H7 (cell line): Measurements from ENCODE around the gene GPHN. TPM values are rescaled to one million over a fixed set of nuclear protein-coding genes. Genes with fewer than 3 reads are reported as not detected.
"Not testable (repeated sequence)": the region's sequence is repeated elsewhere in the genome, so short reads cannot be mapped to it uniquely, and the experiment has no call there.

Experiments used
- DNase-seq: peaks from one replicate; pipeline ENCODE4 v3.0.0; 2012
- H3K27me3 ChIP-seq: 2 replicates; pipeline ENCODE4 v1.6.0; 2011; ENCODE audit warnings: mild to moderate bottlenecking, low read length; ENCODE audit not compliant: control insufficient read depth, insufficient read depth
- H3K36me3 ChIP-seq: replicated peaks from 2 replicates; pipeline ENCODE4 v1.5.1; 2011; ENCODE audit warnings: low read length; ENCODE audit not compliant: control insufficient read depth, insufficient read depth
- H3K4me3 ChIP-seq: 2 replicates; pipeline ENCODE4 v1.5.1; 2011; ENCODE audit warnings: low read depth, mild to moderate bottlenecking, control low read depth, low read length, moderate library complexity; ENCODE audit not compliant: insufficient read depth
- total RNA-seq: library from RNA; depleted of rRNA; stranded (reverse); fragments of >200 nt; shearing (Covaris generic); gene quantifications from 2 replicates; pipeline ENCODE4 v1.2.3, GENCODE V29; 2014

GPHN gene
- total RNA-seq, 1 experiment from 2014 or later = 14.2 TPM

DNA sequence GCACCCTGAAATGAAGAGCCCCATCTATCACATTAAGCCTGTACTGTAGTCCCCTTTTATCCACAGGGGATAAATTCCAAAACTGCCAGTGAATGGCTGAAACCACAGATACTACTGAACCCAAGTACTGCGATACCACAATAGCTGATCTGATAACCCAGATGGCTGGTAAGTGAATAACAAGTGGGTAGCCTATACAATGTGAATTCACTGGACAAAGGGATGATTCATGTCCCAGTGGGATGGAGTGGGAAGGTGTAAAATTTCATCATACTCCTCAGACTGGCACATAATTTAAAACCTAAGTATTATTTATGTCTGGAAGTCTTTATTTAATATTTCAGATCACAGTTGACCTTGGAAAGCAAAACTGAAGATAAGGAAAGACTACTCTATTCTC, 201.3 kb downstream of the GPHN start:
- Histone ChIP-seq H3K4me3 (no peak overlapping the region), H3K27me3 (no peaks in the 10 kb centered on the region), H3K36me3 (no peaks in the 10 kb centered on the region)
- DNase-seq = no peak

DNA sequence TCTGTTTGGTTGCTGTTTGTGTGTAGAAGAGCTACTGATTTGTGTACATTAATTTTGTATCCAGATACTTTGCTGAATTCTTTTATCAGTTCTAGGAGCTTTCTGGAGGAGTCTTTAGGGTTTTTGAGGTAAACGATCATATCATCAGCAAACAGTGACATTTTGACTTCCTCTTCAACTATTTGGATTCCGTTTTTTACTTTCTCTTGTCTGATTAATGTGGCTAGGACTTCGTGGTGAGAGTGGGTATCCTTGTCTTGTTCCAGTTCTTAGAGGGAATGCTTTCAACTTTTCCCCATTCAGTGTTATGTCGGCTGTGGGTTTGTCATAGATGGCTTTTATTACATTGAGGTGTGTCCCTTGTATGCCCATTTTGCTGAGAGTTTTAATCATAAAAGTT, 206.3 kb downstream of the GPHN start:
- not testable (repeated sequence) for DNase-seq, H3K36me3 ChIP-seq, H3K27me3 ChIP-seq, H3K4me3 ChIP-seq

- DNase-seq, H3K27me3 ChIP-seq, H3K4me3 ChIP-seq, H3K36me3 ChIP-seq: not testable (repeated sequence)
Observed at GRCh38 chr14:66715313-66715712, 207.4 kb downstream of the GPHN start.

DNA sequence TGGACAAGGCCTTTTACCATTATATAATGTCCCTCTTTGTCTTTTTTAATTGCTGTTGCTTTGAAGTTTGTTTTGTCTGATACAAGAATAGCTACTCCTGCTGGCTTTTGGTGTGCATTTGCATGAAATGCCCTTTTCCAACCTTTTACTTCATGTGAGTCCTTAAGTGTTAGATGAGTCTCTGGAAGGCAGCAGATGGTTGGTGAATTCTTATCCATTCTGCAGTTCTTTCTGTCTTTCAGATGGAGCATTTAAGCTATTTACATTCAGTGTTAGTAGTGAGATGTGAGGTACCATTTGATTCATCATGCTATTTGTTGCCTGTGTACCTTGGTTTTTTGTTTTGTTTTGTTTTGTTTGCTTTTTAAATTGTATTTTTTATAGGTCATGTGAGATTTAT, 208.3 kb downstream of the GPHN start:
- Histone ChIP-seq H3K27me3 (no peaks in the 10 kb centered on the region), H3K4me3 (no peak overlapping the region), H3K36me3 (no peaks in the 10 kb centered on the region)
- no peak for DNase-seq

GRCh38 chr14:66717561-66718140, 209.7 kb downstream of the GPHN start:
- no peaks in the 10 kb centered on the region for H3K27me3 ChIP-seq

GRCh38 chr14:66724996-66725395, 217.0 kb downstream of the GPHN start:
- Histone ChIP-seq H3K36me3 (no peaks in the 10 kb centered on the region), H3K4me3 (no peak overlapping the region), H3K27me3 (no peaks in the 10 kb centered on the region)
- DNase-seq = no peak

More at GRCh38 chr14:66717561-66718140, 209.7 kb downstream of the GPHN start:
- Histone ChIP-seq H3K4me3 (no peak overlapping the region), H3K36me3 (no peaks in the 10 kb centered on the region)
- DNase-seq = no peak

DNA sequence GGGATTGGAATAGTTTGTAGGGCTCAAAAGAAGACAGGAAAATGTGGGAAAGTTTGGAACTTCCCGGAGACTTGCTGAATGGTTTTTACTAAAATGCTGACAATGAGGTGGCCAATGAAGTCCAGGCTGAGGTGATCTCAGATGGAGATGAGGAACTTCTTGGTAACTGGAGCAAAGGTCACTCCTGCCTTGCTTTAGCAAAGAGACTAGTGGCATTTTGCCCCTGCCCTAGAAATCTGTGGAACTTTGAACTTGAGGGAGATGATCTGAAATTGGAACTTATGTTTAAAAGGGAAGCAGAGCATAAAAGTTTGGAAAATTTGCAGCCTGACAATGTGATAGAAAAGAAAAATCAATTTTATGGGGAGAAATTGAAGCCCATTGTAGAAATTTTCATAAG, 223.4 kb downstream of the GPHN start:
- not testable (repeated sequence) for DNase-seq, H3K36me3 ChIP-seq, H3K4me3 ChIP-seq, H3K27me3 ChIP-seq

DNA sequence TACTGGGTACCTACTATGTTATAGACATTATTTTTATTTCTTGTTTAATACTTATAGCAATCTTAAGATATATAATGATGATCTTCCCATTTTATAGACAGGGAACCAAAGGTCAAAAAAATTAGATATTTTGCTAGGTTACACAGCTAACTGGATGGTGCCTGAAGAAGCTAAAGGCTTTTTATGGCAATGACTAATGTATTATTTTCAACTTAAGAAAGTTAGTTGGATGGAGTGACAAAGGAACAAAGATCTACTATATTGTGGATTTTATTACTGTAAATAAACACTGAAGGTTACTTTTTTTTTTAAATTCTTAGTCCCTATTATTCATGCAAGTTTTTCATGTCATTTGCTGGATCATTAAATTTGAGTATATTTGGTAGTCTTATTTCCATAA, 227.9 kb downstream of the GPHN start:
- DNase-seq = no peak
- Histone ChIP-seq H3K36me3 (no peaks in the 10 kb centered on the region), H3K27me3 (no peaks in the 10 kb centered on the region), H3K4me3 (no peak overlapping the region)

DNA sequence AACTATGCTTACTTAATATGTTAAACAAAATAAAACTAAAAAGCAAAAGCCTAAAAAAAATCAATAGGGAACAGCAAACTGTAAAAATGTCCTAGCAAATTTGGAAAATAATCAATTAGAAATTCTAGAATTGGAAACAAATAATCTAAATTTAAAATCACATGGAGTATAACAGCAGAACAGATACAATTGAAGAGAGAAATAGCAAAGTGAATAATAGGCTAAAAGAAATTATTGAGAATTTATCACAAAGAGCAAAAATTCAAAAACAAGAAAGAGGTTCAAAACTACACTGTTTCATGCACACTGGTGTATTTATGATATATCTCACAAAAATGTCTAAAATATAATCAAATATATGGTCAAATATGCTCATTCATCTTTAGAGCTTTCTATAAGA, 231.9 kb downstream of the GPHN start:
- Histone ChIP-seq H3K36me3 (no peaks in the 10 kb centered on the region), H3K27me3 (no peaks in the 10 kb centered on the region), H3K4me3 (no peak overlapping the region)
- no peak for DNase-seq

DNA sequence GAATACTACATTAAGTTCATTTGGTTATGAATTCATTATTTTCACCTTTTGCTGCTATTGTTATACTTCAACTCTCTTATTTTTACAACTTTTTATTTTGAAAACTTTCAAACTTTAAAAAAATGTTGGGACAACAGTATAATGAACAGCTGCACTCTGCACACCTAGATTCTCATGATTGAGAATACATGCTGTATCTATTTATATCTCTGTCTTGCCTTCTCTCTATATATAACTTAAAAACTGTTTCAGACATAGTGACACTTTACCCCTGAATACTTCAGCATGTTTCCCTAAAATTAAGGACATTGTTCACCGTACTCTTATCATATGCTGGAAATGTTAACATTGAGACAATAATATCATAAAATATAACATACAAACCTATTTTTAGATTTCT, 237.1 kb downstream of the GPHN start:
- H3K4me3 ChIP-seq = no peak overlapping the region
- DNase-seq = no peak
- no peaks in the 10 kb centered on the region for H3K36me3 ChIP-seq
- H3K27me3 ChIP-seq = no peaks in the 10 kb centered on the region

- peak; percentile 28 for DNase-seq
- Histone ChIP-seq H3K36me3 (no peaks in the 10 kb centered on the region), H3K27me3 (no peaks in the 10 kb centered on the region), H3K4me3 (no peak overlapping the region)
Observed at GRCh38 chr14:66746316-66747006, 238.5 kb downstream of the GPHN start.

DNA sequence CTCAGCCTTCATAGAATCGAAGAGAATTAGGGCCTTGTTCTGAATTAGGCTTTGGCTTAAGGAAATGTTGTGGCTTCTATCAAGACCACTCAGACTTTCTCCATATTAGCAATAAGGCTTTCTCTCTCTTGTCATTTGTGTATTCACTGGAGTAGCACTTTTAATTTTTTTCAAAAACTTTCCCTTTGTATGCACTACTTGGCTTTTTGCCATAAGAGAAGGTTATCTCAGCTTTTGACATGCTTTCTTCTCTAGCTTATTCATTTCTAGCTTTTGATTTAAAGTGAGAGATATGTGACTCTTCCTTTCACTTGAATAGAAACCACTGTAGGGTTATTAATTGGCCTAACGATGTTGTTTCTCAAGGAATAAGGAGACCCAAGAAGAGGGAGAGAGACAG, 244.2 kb downstream of the GPHN start:
- no peak for DNase-seq
- Histone ChIP-seq H3K27me3 (no peaks in the 10 kb centered on the region), H3K4me3 (no peak overlapping the region), H3K36me3 (no peaks in the 10 kb centered on the region)

- no peak overlapping the region for H3K4me3 ChIP-seq
- peak; percentile 2 for DNase-seq
- no peaks in the 10 kb centered on the region for H3K36me3 ChIP-seq
- no peaks in the 10 kb centered on the region for H3K27me3 ChIP-seq
Observed at GRCh38 chr14:66758031-66758613, 250.2 kb downstream of the GPHN start.

GRCh38 chr14:66772146-66772545, 264.2 kb downstream of the GPHN start:
- DNase-seq = no peak
- H3K4me3 ChIP-seq = no peak overlapping the region
- no peaks in the 10 kb centered on the region for H3K36me3 ChIP-seq
- no peaks in the 10 kb centered on the region for H3K27me3 ChIP-seq

DNA sequence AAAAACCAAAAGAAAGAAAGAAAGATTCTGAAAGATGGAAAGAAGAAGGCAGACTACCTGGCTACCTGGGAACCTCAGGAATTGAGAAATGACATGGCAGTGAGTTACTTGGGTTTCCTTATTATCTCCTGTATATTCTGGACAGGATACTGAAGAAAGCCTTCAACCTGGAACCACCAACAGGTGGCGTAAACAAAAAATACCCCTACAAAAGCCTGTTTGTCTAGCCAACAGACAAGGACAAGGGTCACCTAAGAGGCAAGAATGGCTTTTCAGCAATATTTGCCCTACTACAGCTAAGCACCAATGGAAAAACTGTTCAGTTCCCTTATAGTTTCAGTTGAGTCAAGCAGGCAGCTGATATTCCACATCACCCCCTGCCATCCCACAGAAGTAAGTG, 274.9 kb downstream of the GPHN start:
- Histone ChIP-seq H3K27me3 (no peaks in the 10 kb centered on the region), H3K4me3 (no peak overlapping the region), H3K36me3 (no peaks in the 10 kb centered on the region)
- DNase-seq = no peak
